HEK293 (cell line): ENCODE results near the gene MYOM3.

Source experiments
- CTCF ChIA-PET: fragments of 350-600 bp; formaldehyde crosslinking; extraction: SDS; loops from one replicate; lab custom pipeline; 2021; ENCODE audit warnings: antibody characterized with exemption; lab: Yijun Ruan, JAX
- POLR2A ChIA-PET: fragments of 300-600 bp; formaldehyde crosslinking; extraction: SDS; loops from one replicate; lab custom pipeline; 2020; ENCODE audit warnings: antibody characterized with exemption, inconsistent platforms; lab: Yijun Ruan, JAX
- H3K27ac ChIP-seq: fragments of 200-500 bp; sonication (Bioruptor generic); 2 replicates; pipeline ENCODE4 v1.5.1; 2014; ENCODE audit warnings: low read depth, low read length, control low read depth, inconsistent platforms; ENCODE audit errors: extremely low read depth
- H3K36me3 ChIP-seq, 2 experiments: fragments of 200-500 bp in 1 of 2; sonication (Bioruptor generic) in 1 of 2; 1 replicate in 1 of 2; 2 replicates in 1 of 2; pipeline ENCODE4 v1.5.1; 2014 to 2017; ENCODE audit warnings: inconsistent platforms in 2 of 2, low read length in 2 of 2; ENCODE audit not compliant: control insufficient read depth in 2 of 2, insufficient read depth in 1 of 2
- H3K4me1 ChIP-seq: fragments of 200-500 bp; sonication (Bioruptor generic); 2 replicates; pipeline ENCODE4 v1.5.1; 2014; ENCODE audit warnings: mild to moderate bottlenecking, low read length, inconsistent platforms; ENCODE audit not compliant: control insufficient read depth, insufficient read depth
- H3K4me3 ChIP-seq: 2 replicates; pipeline ENCODE4 v1.5.1; 2011; ENCODE audit warnings: low read depth, mild to moderate bottlenecking, control low read depth, low read length, moderate library complexity
- H3K9me3 ChIP-seq: fragments of 200-500 bp; sonication (Bioruptor generic); 2 replicates; pipeline ENCODE4 v1.5.1; 2014; ENCODE audit warnings: low read depth, low read length, inconsistent platforms; ENCODE audit not compliant: control insufficient read depth, insufficient read depth
- GLIS1 ChIP-seq: fragments of 450-650 bp; formaldehyde crosslinking; IDR thresholded peaks from 2 replicates; pipeline ENCODE4 v1.5.1; 2016; ENCODE audit warnings: missing biosample characterization, missing genetic modification characterization
- KLF1 ChIP-seq: fragments of 450-650 bp; formaldehyde crosslinking; IDR thresholded peaks from 2 replicates; pipeline ENCODE4 v1.5.1; 2016; ENCODE audit warnings: missing biosample characterization, missing genetic modification characterization
- KLF16 ChIP-seq: fragments of 450-650 bp; formaldehyde crosslinking; IDR thresholded peaks from 2 replicates; pipeline ENCODE4 v1.5.1; 2017; ENCODE audit warnings: missing biosample characterization, missing genetic modification characterization
- KLF7 ChIP-seq: fragments of 450-650 bp; formaldehyde crosslinking; IDR thresholded peaks from 2 replicates; pipeline ENCODE4 v1.5.1; 2016; ENCODE audit warnings: missing biosample characterization, missing genetic modification characterization, borderline replicate concordance
- KLF9 ChIP-seq: fragments of 450-650 bp; formaldehyde crosslinking; IDR thresholded peaks from 2 replicates; pipeline ENCODE4 v1.5.1; 2016; ENCODE audit warnings: missing biosample characterization, missing genetic modification characterization, low read depth
- PRDM1 ChIP-seq: fragments of 450-650 bp; formaldehyde crosslinking; IDR thresholded peaks from 2 replicates; pipeline ENCODE4; 2016; ENCODE audit warnings: missing biosample characterization, missing genetic modification characterization
- SALL2 ChIP-seq: fragments of 450-650 bp; formaldehyde crosslinking; IDR thresholded peaks from 2 replicates; pipeline ENCODE4 v1.5.0; 2017; ENCODE audit warnings: missing biosample characterization, mild to moderate bottlenecking, missing genetic modification characterization, borderline replicate concordance
- SCRT1 ChIP-seq: fragments of 450-650 bp; formaldehyde crosslinking; IDR thresholded peaks from 2 replicates; pipeline ENCODE4 v1.5.1; 2016; ENCODE audit warnings: missing biosample characterization, missing genetic modification characterization, borderline replicate concordance
- SP7 ChIP-seq: fragments of 450-650 bp; formaldehyde crosslinking; IDR thresholded peaks from 2 replicates; pipeline ENCODE4 v1.5.1; 2016; ENCODE audit warnings: missing biosample characterization, missing genetic modification characterization
- ZBTB11 ChIP-seq: fragments of 450-650 bp; formaldehyde crosslinking; conservative IDR thresholded peaks from 2 replicates; pipeline ENCODE4 v1.5.1; 2016; ENCODE audit warnings: low read depth, missing biosample characterization, missing genetic modification characterization
- ZBTB48 ChIP-seq: fragments of 450-650 bp; formaldehyde crosslinking; IDR thresholded peaks from 2 replicates; pipeline ENCODE4 v1.5.1; 2016; ENCODE audit warnings: missing biosample characterization, missing genetic modification characterization
- ZBTB8A ChIP-seq: fragments of 450-650 bp; formaldehyde crosslinking; IDR thresholded peaks from 2 replicates; pipeline ENCODE4 v1.5.1; 2016; ENCODE audit warnings: missing biosample characterization, missing genetic modification characterization
- ZFP37 ChIP-seq: fragments of 450-650 bp; formaldehyde crosslinking; IDR thresholded peaks from 2 replicates; pipeline ENCODE4 v1.5.1; 2016; ENCODE audit warnings: missing biosample characterization, missing genetic modification characterization
- ZIC2 ChIP-seq: fragments of 450-650 bp; formaldehyde crosslinking; IDR thresholded peaks from 2 replicates; pipeline ENCODE4 v1.5.1; 2016; ENCODE audit warnings: missing biosample characterization, missing genetic modification characterization
- ZNF140 ChIP-seq: fragments of 450-650 bp; formaldehyde crosslinking; IDR thresholded peaks from 2 replicates; pipeline ENCODE4 v1.5.1; 2016; ENCODE audit warnings: missing biosample characterization, missing genetic modification characterization
- ZNF157 ChIP-seq: fragments of 450-650 bp; formaldehyde crosslinking; IDR thresholded peaks from 2 replicates; pipeline ENCODE4 v1.5.1; 2016; ENCODE audit warnings: missing biosample characterization, missing genetic modification characterization
- ZNF184 ChIP-seq: fragments of 450-650 bp; IDR thresholded peaks from 2 replicates; pipeline ENCODE4 v1.5.1; 2018; ENCODE audit warnings: missing biosample characterization, mild to moderate bottlenecking, missing genetic modification characterization
- ZNF266 ChIP-seq: fragments of 450-650 bp; formaldehyde crosslinking; IDR thresholded peaks from 2 replicates; pipeline ENCODE4 v1.5.1; 2016; ENCODE audit warnings: missing biosample characterization, missing genetic modification characterization, low read depth
- ZNF274 ChIP-seq, 2 experiments: fragments of 200-500 bp in 1 of 2; fragments of 450-650 bp in 1 of 2; sonication (Bioruptor generic) in 1 of 2; formaldehyde crosslinking in 1 of 2; IDR thresholded peaks; 2 replicates each; pipeline versions ENCODE4 v1.5.1 to v1.6.1; 2014 to 2016; ENCODE audit warnings: borderline replicate concordance in 1 of 2, inconsistent platforms in 1 of 2, low read length in 1 of 2, missing biosample characterization in 1 of 2, missing genetic modification characterization in 1 of 2
- ZNF280D ChIP-seq: fragments of 450-650 bp; formaldehyde crosslinking; IDR thresholded peaks from 2 replicates; pipeline ENCODE4 v1.5.1; 2016; ENCODE audit warnings: missing biosample characterization, missing genetic modification characterization
- ZNF548 ChIP-seq: fragments of 450-650 bp; formaldehyde crosslinking; IDR thresholded peaks from 2 replicates; pipeline ENCODE4 v1.5.1; 2016; ENCODE audit warnings: missing biosample characterization, missing genetic modification characterization
- ZNF560 ChIP-seq: fragments of 450-650 bp; formaldehyde crosslinking; IDR thresholded peaks from 2 replicates; pipeline ENCODE4 v1.5.1; 2017; ENCODE audit warnings: missing biosample characterization, missing genetic modification characterization, borderline replicate concordance
- ZNF626 ChIP-seq: fragments of 450-650 bp; sonication (Bioruptor Pico); formaldehyde crosslinking; IDR thresholded peaks from 2 replicates; pipeline ENCODE4 v1.5.1; 2018; ENCODE audit warnings: missing biosample characterization, missing genetic modification characterization, inconsistent platforms
- ZNF654 ChIP-seq: fragments of 450-650 bp; formaldehyde crosslinking; IDR thresholded peaks from 2 replicates; pipeline ENCODE4 v1.5.1; 2016; ENCODE audit warnings: low read depth, missing biosample characterization, missing genetic modification characterization
- ZXDB ChIP-seq: fragments of 450-650 bp; formaldehyde crosslinking; IDR thresholded peaks from 2 replicates; pipeline ENCODE4 v1.5.1; 2016; ENCODE audit warnings: missing biosample characterization, missing genetic modification characterization
- TF ChIP-seq, protein P1 (sequence below): fragments of 450-650 bp; formaldehyde crosslinking; IDR thresholded peaks from 2 replicates; pipeline ENCODE4 v1.5.1; 2016; ENCODE audit warnings: missing biosample characterization, missing genetic modification characterization
- TF ChIP-seq, protein P2 (sequence below): fragments of 450-650 bp; formaldehyde crosslinking; IDR thresholded peaks from 2 replicates; pipeline ENCODE4 v1.5.1; 2016; ENCODE audit warnings: missing biosample characterization, missing genetic modification characterization, borderline replicate concordance

The MYOM3 gene

DNA sequence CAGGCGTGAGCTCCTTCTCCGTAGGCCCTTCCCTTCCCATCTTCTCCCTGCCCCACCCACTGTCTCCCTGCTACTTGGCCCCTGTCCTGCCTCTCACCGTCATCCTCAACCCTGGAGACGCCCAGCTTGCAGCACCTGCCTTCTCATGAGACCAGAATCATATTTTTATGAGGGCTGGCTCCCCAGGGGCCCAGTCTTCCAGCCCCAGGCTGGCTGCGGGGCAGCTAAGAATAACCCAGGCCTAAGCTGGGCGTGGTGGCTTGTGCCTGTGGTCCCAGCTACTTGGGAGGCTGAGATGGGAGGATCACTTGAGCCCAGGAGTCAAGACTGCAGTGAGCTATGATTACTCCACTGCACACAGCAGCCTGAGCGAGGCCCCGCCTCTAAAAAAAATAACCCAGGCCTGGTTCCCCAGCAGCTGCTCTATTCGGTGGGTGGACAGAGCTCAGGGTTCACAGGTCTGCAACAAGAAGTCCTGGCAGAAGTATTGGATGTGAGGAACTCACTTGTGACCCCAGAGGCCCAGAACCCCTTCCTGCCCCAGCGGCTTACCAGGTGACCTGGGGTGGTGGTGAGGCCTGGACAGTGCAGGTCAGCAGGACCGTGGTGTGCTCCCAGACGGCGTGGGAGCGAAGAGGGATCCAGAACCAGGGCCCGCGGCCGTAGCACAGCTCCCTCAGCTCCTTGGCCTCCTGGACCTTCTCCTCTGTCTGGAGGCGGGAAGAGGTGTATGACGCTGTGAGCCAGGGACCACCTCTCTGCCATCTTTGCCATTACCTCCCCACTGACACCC, 6.4 kb downstream of the MYOM3 start:
- H3K9me3 ChIP-seq: no peaks in the 10 kb centered on the region
- H3K4me1 ChIP-seq: 0 out of 2 replicates have a peak, but pooled peaks cover 2% of the 10 kb centered on the region
- ChIA-PET POLR2A (no interaction called here), CTCF (interaction anchor here (0.8 kb wide), 1 partner anchor 43 kb away, joined by 3 read pairs; no protein-coding TSS in a partner anchor)
- H3K36me3 ChIP-seq: no peaks in the 10 kb centered on the region
- H3K4me3 ChIP-seq: no peak overlapping the region
- H3K27ac ChIP-seq: no peak overlapping the region
- TF ChIP-seq SP7 (tag by site-specific recombination): no peak
- TF ChIP-seq ZXDB: no peak
- TF ChIP-seq ZBTB11 (tag by site-specific recombination): no peak
- TF ChIP-seq SCRT1: no peak
- TF ChIP-seq ZBTB8A: peak; percentile 34; the same call in 1 of the 2 replicates
- TF ChIP-seq, protein P1, sequence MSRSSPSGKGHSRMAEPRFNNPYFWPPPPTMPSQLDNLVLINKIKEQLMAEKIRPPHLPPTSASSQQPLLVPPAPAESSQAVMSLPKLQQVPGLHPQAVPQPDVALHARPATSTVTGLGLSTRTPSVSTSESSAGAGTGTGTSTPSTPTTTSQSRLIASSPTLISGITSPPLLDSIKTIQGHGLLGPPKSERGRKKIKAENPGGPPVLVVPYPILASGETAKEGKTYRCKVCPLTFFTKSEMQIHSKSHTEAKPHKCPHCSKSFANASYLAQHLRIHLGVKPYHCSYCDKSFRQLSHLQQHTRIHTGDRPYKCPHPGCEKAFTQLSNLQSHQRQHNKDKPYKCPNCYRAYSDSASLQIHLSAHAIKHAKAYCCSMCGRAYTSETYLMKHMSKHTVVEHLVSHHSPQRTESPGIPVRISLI (tag by site-specific recombination): no peak
- TF ChIP-seq ZBTB48 (tag by site-specific recombination): no peak
- peak; percentile 51; the same call in 1 of the 2 replicates for TF ChIP-seq GLIS1 (tag by site-specific recombination)
- TF ChIP-seq ZNF654 (tag by site-specific recombination): no peak
- TF ChIP-seq, protein P2, sequence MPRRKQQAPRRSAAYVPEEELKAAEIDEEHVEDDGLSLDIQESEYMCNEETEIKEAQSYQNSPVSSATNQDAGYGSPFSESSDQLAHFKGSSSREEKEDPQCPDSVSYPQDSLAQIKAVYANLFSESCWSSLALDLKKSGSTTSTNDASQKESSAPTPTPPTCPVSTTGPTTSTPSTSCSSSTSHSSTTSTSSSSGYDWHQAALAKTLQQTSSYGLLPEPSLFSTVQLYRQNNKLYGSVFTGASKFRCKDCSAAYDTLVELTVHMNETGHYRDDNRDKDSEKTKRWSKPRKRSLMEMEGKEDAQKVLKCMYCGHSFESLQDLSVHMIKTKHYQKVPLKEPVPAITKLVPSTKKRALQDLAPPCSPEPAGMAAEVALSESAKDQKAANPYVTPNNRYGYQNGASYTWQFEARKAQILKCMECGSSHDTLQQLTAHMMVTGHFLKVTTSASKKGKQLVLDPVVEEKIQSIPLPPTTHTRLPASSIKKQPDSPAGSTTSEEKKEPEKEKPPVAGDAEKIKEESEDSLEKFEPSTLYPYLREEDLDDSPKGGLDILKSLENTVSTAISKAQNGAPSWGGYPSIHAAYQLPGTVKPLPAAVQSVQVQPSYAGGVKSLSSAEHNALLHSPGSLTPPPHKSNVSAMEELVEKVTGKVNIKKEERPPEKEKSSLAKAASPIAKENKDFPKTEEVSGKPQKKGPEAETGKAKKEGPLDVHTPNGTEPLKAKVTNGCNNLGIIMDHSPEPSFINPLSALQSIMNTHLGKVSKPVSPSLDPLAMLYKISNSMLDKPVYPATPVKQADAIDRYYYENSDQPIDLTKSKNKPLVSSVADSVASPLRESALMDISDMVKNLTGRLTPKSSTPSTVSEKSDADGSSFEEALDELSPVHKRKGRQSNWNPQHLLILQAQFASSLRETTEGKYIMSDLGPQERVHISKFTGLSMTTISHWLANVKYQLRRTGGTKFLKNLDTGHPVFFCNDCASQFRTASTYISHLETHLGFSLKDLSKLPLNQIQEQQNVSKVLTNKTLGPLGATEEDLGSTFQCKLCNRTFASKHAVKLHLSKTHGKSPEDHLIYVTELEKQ (tag by site-specific recombination): no peak
- TF ChIP-seq ZNF280D: no peak
- no peak for TF ChIP-seq KLF9 (tag by site-specific recombination)
- TF ChIP-seq ZNF548: no peak
- 0 out of 2 replicates have a peak, but pooled peaks have one; percentile 26 for TF ChIP-seq KLF7 (tag by site-specific recombination)
- no peak for TF ChIP-seq ZNF274 (IDR thresholded peaks at IDR 0.05; ENCODE audit: low read length)
- no peak for TF ChIP-seq ZNF274 (tag by site-specific recombination; IDR thresholded peaks at IDR 0.05; ENCODE audit: borderline replicate concordance)
- TF ChIP-seq KLF16 (tag by site-specific recombination): no peak
- peak; percentile 95 for TF ChIP-seq KLF1
- TF ChIP-seq ZNF157 (tag by site-specific recombination): no peak
- TF ChIP-seq PRDM1: no peak
- TF ChIP-seq ZNF626 (tag by site-specific recombination): no peak
- TF ChIP-seq ZNF140: no peak
- TF ChIP-seq ZIC2 (tag by site-specific recombination): peak; percentile 88
- TF ChIP-seq ZNF184 (tag by site-specific recombination): no peak
- no peak for TF ChIP-seq ZNF266 (tag by site-specific recombination)
- no peak for TF ChIP-seq ZFP37 (tag by site-specific recombination)
- TF ChIP-seq SALL2 (tag by site-specific recombination): no peak
- no peak for TF ChIP-seq ZNF560 (tag by site-specific recombination)
